HepG2 (cell line): ENCODE measurements around the gene STXBP2. TPM values are rescaled to one million over a fixed set of nuclear protein-coding genes. Genes with fewer than 3 reads are reported as not detected.

Source experiments
- BCLAF1 ChIP-seq: fragments of 450-650 bp; IDR thresholded peaks from 2 replicates; pipeline ENCODE4 v1.6.1; 2017; ENCODE audit warnings: mild to moderate bottlenecking
- DMAP1 ChIP-seq: IDR thresholded peaks from 2 replicates; pipeline ENCODE4 v1.6.1; 2016
- EED ChIP-seq: sonication (generic); formaldehyde crosslinking; IDR thresholded peaks from 2 replicates; pipeline ENCODE4 v1.5.0; 2020; ENCODE audit warnings: mild to moderate bottlenecking, missing genetic modification reagents
- GATAD2A ChIP-seq: IDR thresholded peaks from 2 replicates; pipeline ENCODE4 v1.6.1; 2016
- HNF4G ChIP-seq, 2 experiments: sonication (generic) in 1 of 2; formaldehyde crosslinking in 1 of 2; IDR thresholded peaks; 2 replicates each; pipeline versions ENCODE4 v1.4.0 to v1.6.1; 2011 to 2020; ENCODE audit warnings: borderline replicate concordance in 2 of 2, low read depth in 2 of 2, mild to moderate bottlenecking in 2 of 2, low read length in 1 of 2, missing genetic modification reagents in 1 of 2, moderate library complexity in 1 of 2
- HOXD1 ChIP-seq: sonication (generic); formaldehyde crosslinking; IDR thresholded peaks from 2 replicates; pipeline ENCODE4 v1.5.0; 2020; ENCODE audit warnings: missing genetic modification reagents
- JDP2 ChIP-seq: sonication (generic); formaldehyde crosslinking; IDR thresholded peaks from 2 replicates; pipeline ENCODE4 v1.8.1; 2022; ENCODE audit warnings: missing genetic modification reagents, borderline replicate concordance
- KIAA2018 ChIP-seq: sonication (generic); formaldehyde crosslinking; IDR thresholded peaks from 2 replicates; pipeline ENCODE4 v1.5.0; 2020; ENCODE audit warnings: mild to moderate bottlenecking, missing genetic modification reagents, borderline replicate concordance
- SKI ChIP-seq: fragments of 450-650 bp; IDR thresholded peaks from one replicate; pipeline ENCODE4 v1.6.1; 2018; ENCODE audit warnings: mild to moderate bottlenecking; ENCODE audit not compliant: partially characterized antibody
- SPEN ChIP-seq: sonication (generic); formaldehyde crosslinking; IDR thresholded peaks from 2 replicates; pipeline ENCODE4 v1.5.1; 2020; ENCODE audit warnings: low read depth, mild to moderate bottlenecking, missing genetic modification reagents
- TCF7 ChIP-seq: sonication (generic); IDR thresholded peaks from 2 replicates; pipeline ENCODE4 v1.6.1; 2016; ENCODE audit warnings: antibody characterized with exemption, low read depth
- TMF1 ChIP-seq: sonication (generic); formaldehyde crosslinking; IDR thresholded peaks from 2 replicates; pipeline ENCODE4 v1.8.1; 2022; ENCODE audit warnings: low read depth, missing genetic modification reagents
- ZFAT ChIP-seq: sonication (generic); formaldehyde crosslinking; conservative IDR thresholded peaks from 2 replicates; pipeline ENCODE4 v1.8.1; 2023; ENCODE audit warnings: missing genetic modification reagents, inconsistent platforms
- ZFX ChIP-seq: sonication (generic); formaldehyde crosslinking; IDR thresholded peaks from 2 replicates; pipeline ENCODE4 v1.4.0; 2020; ENCODE audit warnings: mild to moderate bottlenecking, low read depth, missing genetic modification reagents, moderate library complexity
- ZGPAT ChIP-seq: IDR thresholded peaks from 2 replicates; pipeline ENCODE4 v1.6.1; 2016; ENCODE audit warnings: mild to moderate bottlenecking
- polyA plus RNA-seq, 8 experiments: library from polyadenylated mRNA; depleted of rRNA in 3 of 8; stranded (reverse) in 7 of 8; unstranded in 1 of 8; fragments of >200 nt; fragmentation: Illumina TruSeq in 4 of 8; extraction: Trizol in 4 of 8; gene quantifications; 2 replicates each; pipeline versions ENCODE4 v1.2.1 to v1.2.3, GENCODE V29; 2011 to 2016; ENCODE audit warnings: low read depth in 4 of 8, missing spikeins in 1 of 8, mixed read lengths in 1 of 8; ENCODE audit not compliant: insufficient read depth in 1 of 8
- total RNA-seq, 5 experiments: library from RNA; depleted of rRNA; stranded (reverse); fragments of >200 nt; fragmentation: Illumina TruSeq; extraction: Trizol; gene quantifications; 2 replicates each; pipeline ENCODE4 v1.2.3, GENCODE V29; 2016; ENCODE audit warnings: low read depth in 1 of 5
- TF ChIP-seq, protein P1 (sequence below): sonication (generic); formaldehyde crosslinking; IDR thresholded peaks from 2 replicates; pipeline ENCODE4 v1.5.0; 2020; ENCODE audit warnings: mild to moderate bottlenecking, low read depth, missing genetic modification reagents, borderline replicate concordance

The STXBP2 gene
- total and polyA plus RNA-seq, 2 of the 13 experiments (the other 11 are each of a cell fraction or from before 2014, with no cell fraction given), result 22.8 to 40.1 TPM

GRCh38 chr19:7637374-7638256, 705 bp downstream of the STXBP2 start (continued):
- TF ChIP-seq ZGPAT (CRISPR knock-in tag) (no peak), DMAP1 (CRISPR knock-in tag) (0 out of 2 replicates have a peak, but pooled peaks have one; percentile 22), GATAD2A (CRISPR knock-in tag) (no peak), HNF4G (IDR thresholded peaks at IDR 0.05; ENCODE audit: borderline replicate concordance, low read depth, low read length) (peak; percentile 4; the same call in 1 of the 2 replicates), HNF4G (CRISPR knock-in tag; IDR thresholded peaks at IDR 0.05; ENCODE audit: borderline replicate concordance, low read depth) (no peak), TCF7 (no peak), SKI (no peak), ZFAT (CRISPR knock-in tag) (no peak), KIAA2018 (CRISPR knock-in tag) (no peak), EED (0 out of 2 replicates have a peak, but pooled peaks have one; percentile 4), JDP2 (no peak), ZFX (CRISPR knock-in tag) (0 out of 2 replicates have a peak, but pooled peaks have one; percentile 6), SPEN (CRISPR knock-in tag) (no peak), HOXD1 (no peak), TMF1 (no peak), BCLAF1 (no peak)
- TF ChIP-seq, protein P1, sequence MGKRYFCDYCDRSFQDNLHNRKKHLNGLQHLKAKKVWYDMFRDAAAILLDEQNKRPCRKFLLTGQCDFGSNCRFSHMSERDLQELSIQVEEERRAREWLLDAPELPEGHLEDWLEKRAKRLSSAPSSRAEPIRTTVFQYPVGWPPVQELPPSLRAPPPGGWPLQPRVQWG, result no peak
